Measurements from ENCODE around the gene CEPT1.

Gene CEPT1

GRCh38 chr1:111172463-111172862, 32.4 kb downstream of the CEPT1 start:
- H3K4me3 Mint-ChIP-seq, result no peak overlapping the region
- no peak for DNase-seq (ENCODE audit: low spot score in 2 of 2)
- ATAC-seq, result no peak
- H3K4me1 Mint-ChIP-seq, result peaks cover 10% of the 10 kb centered on the region
- H3K9me3 Mint-ChIP-seq, result no peaks in the 10 kb centered on the region
- peak overlapping the region; percentile 35 for H3K27ac Mint-ChIP-seq
- H3K36me3 Mint-ChIP-seq, result peaks cover 81% of the 10 kb centered on the region

DNA sequence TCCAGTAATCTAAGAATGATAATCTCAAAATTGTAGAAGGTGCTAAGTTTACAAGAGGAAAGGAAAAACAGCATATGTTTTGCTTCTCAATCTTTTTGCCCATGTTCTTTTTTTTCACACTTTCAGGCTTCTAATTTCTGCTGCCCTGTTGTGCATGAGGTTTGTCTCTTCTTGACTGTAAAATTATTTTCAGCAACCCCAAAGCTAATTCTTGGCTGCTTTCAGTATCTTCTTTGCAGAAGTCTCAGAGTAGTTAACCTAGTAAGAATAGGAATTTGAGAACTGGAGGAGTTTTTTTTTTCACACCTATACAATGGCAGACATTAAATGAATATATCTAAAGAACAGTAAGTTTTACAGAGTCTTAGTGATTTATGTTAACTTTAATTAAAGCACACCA, 34.0 kb downstream of the CEPT1 start:
- DNase-seq (ENCODE audit: low spot score in 2 of 2) (no peak), ATAC-seq (no peak)
- Mint-ChIP-seq H3K4me3 (no peak overlapping the region), H3K9me3 (no peaks in the 10 kb centered on the region), H3K27ac (peak overlapping the region; percentile 35), H3K4me1 (peaks cover 10% of the 10 kb centered on the region), H3K36me3 (peaks cover 77% of the 10 kb centered on the region)

- H3K9me3 Mint-ChIP-seq, result no peaks in the 10 kb centered on the region
- ATAC-seq, result no peak
- H3K4me3 Mint-ChIP-seq, result no peak overlapping the region
- H3K4me1 Mint-ChIP-seq, result peaks cover 10% of the 10 kb centered on the region
- peak overlapping the region; percentile 26 for H3K27ac Mint-ChIP-seq
- peaks cover 67% of the 10 kb centered on the region for H3K36me3 Mint-ChIP-seq
- DNase-seq (ENCODE audit: low spot score in 2 of 2), result no peak
Observed at GRCh38 chr1:111175349-111175748, 35.3 kb downstream of the CEPT1 start.

DNA sequence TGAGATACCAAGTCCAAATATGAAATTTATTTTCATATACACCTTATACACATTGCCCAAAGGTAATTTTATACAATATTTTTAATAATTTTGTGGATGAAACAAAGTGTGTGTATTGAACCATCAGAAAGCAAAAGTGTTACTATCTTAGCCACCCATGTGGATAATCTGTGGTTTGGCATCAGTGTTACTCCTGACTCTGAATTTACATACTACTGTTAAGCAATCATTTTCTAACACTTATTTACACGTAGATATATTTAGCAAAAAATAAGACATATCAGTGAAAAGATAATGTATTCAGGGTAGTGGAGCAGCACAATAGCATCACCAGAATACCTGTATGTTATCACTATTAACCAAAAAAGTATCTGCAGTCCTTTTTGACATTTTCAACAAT, 36.7 kb downstream of the CEPT1 start:
- H3K4me1 Mint-ChIP-seq, result peaks cover 10% of the 10 kb centered on the region
- ATAC-seq (no peak), DNase-seq (ENCODE audit: low spot score in 2 of 2) (no peak)
- no peaks in the 10 kb centered on the region for H3K9me3 Mint-ChIP-seq
- peaks cover 72% of the 10 kb centered on the region for H3K36me3 Mint-ChIP-seq
- H3K4me3 Mint-ChIP-seq, result no peak overlapping the region
- no peak overlapping the region for H3K27ac Mint-ChIP-seq

DNA sequence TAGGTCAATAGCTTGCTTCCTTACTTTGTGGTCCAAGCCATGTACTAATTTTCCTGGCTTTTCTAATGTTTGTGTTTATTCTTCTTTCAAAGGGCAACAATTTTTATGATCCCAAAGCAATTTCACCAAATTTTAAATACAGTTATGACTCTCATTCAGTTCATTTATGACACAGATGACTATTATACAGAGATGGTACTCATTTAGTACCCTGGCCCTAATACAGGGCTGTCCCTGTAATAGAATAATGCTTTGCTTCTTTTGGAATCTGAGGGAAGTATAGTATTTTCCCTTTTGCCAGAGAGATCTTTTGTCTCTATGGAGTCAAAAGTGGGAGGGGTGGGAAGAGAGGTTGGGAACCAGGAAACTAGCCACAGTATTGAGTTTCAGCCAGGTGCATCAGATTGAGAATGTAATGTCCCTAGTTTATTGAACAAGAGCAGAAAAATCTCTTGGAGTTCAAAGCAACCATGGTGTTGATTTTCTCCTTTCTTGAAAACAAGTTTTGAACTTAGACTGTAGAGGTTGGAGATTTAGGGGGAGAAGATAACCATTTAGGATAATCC, 40.0 kb downstream of the CEPT1 start:
- Mint-ChIP-seq H3K27ac (peak overlapping the region; percentile 71), H3K4me3 (no peak overlapping the region), H3K4me1 (peaks cover 21% of the 10 kb centered on the region), H3K36me3 (peaks cover 75% of the 10 kb centered on the region), H3K9me3 (no peaks in the 10 kb centered on the region)
- DNase-seq (ENCODE audit: low spot score in 2 of 2) (no peak), ATAC-seq (peak; percentile 69)

DNA sequence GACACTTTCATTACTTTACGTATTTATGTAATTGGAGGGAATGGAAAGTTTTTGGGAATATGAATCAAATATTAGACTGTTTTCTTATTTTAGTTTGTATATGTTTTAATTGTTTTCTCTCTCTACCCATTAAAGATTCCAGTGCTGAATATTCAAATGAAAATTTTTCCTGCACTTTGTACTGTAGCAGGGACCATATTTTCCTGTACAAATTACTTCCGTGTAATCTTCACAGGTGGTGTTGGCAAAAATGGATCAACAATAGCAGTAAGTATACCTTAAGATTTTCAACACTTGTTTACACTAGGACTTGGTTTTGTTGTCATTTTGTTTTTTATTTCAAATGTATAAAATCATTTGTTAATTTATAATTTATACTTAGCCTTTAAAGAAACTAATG, 42.0 kb downstream of the CEPT1 start:
- H3K27ac Mint-ChIP-seq, result peak overlapping the region; percentile 77
- H3K9me3 Mint-ChIP-seq, result no peaks in the 10 kb centered on the region
- peaks cover 83% of the 10 kb centered on the region for H3K36me3 Mint-ChIP-seq
- ATAC-seq (no peak), DNase-seq (ENCODE audit: low spot score in 2 of 2) (no peak)
- H3K4me1 Mint-ChIP-seq, result peaks cover 27% of the 10 kb centered on the region
- H3K4me3 Mint-ChIP-seq, result no peak overlapping the region

GRCh38 chr1:111183308-111184069, 43.5 kb downstream of the CEPT1 start:
- H3K36me3 Mint-ChIP-seq, result peaks cover 85% of the 10 kb centered on the region

GRCh38 chr1:111184663-111185062, 44.6 kb downstream of the CEPT1 start:
- H3K9me3 Mint-ChIP-seq, result no peaks in the 10 kb centered on the region
- ATAC-seq (no peak), DNase-seq (ENCODE audit: low spot score in 2 of 2) (no peak)
- H3K27ac Mint-ChIP-seq, result peak overlapping the region; percentile 97
- H3K4me3 Mint-ChIP-seq, result no peak overlapping the region
- H3K4me1 Mint-ChIP-seq, result peaks cover 50% of the 10 kb centered on the region
- H3K36me3 Mint-ChIP-seq, result peaks cover 95% of the 10 kb centered on the region

More at GRCh38 chr1:111183308-111184069, 43.5 kb downstream of the CEPT1 start:
- DNase-seq (ENCODE audit: low spot score in 2 of 2) (no peak), ATAC-seq (peak; percentile 48)
- Mint-ChIP-seq H3K9me3 (no peaks in the 10 kb centered on the region), H3K4me3 (no peak overlapping the region), H3K27ac (peak overlapping the region; percentile 26), H3K4me1 (peaks cover 39% of the 10 kb centered on the region)

- peak overlapping the region; percentile 97 for H3K27ac Mint-ChIP-seq
- no peak overlapping the region for H3K4me3 Mint-ChIP-seq
- ATAC-seq, result no peak
- DNase-seq (ENCODE audit: low spot score in 2 of 2), result no peak
- H3K36me3 Mint-ChIP-seq, result peaks cover 100% of the 10 kb centered on the region
- peaks cover 93% of the 10 kb centered on the region for H3K4me1 Mint-ChIP-seq
- no peaks in the 10 kb centered on the region for H3K9me3 Mint-ChIP-seq
Observed at GRCh38 chr1:111190931-111191451, 51.0 kb downstream of the CEPT1 start.

DNA sequence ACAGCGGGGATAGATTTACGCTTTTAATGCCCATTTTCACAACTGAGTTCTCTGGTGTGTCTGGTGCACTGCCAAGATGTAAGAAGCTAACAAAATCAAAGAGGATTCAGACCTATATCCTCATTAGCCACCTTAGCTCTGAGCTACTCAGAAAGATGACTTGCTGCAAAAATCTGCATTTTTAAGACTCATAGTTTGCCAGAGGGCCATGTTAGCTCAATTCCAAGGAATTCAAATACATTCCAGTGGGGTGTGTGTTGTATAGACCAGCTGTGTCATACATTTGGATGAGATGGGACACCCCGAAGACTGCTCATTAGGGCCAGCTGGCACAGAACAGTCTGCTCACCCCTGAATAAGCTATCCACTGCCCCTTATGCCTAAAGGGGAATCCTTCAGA, 51.5 kb downstream of the CEPT1 start:
- no peaks in the 10 kb centered on the region for H3K9me3 Mint-ChIP-seq
- peak overlapping the region; percentile 97 for H3K27ac Mint-ChIP-seq
- peaks cover 100% of the 10 kb centered on the region for H3K36me3 Mint-ChIP-seq
- no peak overlapping the region for H3K4me3 Mint-ChIP-seq
- DNase-seq (ENCODE audit: low spot score in 2 of 2) (no peak), ATAC-seq (no peak)
- H3K4me1 Mint-ChIP-seq, result peaks cover 97% of the 10 kb centered on the region

- H3K4me3 Mint-ChIP-seq, result peak overlapping the region; percentile 90
Observed at GRCh38 chr1:111192074-111192473, 52.1 kb downstream of the CEPT1 start.

GRCh38 chr1:111192658-111193519, 52.9 kb downstream of the CEPT1 start:
- Mint-ChIP-seq H3K4me3 (peak overlapping the region; percentile 90), H3K27ac (peak overlapping the region; percentile 97), H3K4me1 (peaks cover 98% of the 10 kb centered on the region), H3K36me3 (peaks cover 100% of the 10 kb centered on the region), H3K9me3 (no peaks in the 10 kb centered on the region)
- DNase-seq (ENCODE audit: low spot score in 2 of 2) (peak in 1 of 2 donors; percentile 68), ATAC-seq (peak; percentile 38)

More at GRCh38 chr1:111192074-111192473, 52.1 kb downstream of the CEPT1 start:
- no peak for ATAC-seq
- Mint-ChIP-seq H3K4me1 (peaks cover 97% of the 10 kb centered on the region), H3K36me3 (peaks cover 100% of the 10 kb centered on the region), H3K9me3 (no peaks in the 10 kb centered on the region), H3K27ac (peak overlapping the region; percentile 97)
- DNase-seq (ENCODE audit: low spot score in 2 of 2), result no peak

GRCh38 chr1:111193712-111194480, 53.9 kb downstream of the CEPT1 start:
- ATAC-seq (peak; percentile 25), DNase-seq (ENCODE audit: low spot score in 2 of 2) (no peak)
- H3K27ac Mint-ChIP-seq, result peak overlapping the region; percentile 97
- peaks cover 100% of the 10 kb centered on the region for H3K4me1 Mint-ChIP-seq
- peaks cover 100% of the 10 kb centered on the region for H3K36me3 Mint-ChIP-seq
- no peaks in the 10 kb centered on the region for H3K9me3 Mint-ChIP-seq
- peak overlapping the region; percentile 90 for H3K4me3 Mint-ChIP-seq

DNA sequence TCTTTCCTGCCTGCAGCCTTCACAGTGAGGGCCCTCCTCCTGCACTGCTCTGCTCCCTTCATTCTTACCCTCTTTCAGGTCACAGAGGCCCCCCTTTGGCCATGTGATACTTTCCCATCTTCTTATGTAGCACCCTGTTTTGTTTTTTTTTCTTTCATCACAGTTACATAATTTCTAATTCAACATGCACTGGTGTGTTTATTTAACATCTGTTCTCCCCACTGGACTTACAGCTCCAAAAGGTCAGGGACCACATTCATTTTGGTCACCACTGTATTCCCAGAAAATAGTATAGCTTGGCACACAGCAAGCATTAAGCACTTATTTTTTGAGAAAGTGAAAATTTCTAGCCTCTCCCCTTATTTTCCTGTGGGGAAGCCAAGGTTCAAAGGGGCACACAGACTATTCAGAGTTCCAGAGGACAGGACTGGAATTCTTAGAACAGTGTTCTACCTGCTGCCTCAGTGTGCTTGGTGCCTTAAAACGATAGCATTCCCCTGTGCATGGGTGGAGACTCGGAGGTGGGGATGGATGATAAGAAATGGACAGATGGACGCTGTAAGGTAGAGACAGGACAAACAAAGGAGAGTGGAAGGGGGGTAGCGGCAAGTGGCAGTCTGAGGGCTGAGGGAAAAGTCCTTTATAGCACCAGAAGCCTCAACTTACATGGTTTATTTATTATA, 55.1 kb downstream of the CEPT1 start:
- Mint-ChIP-seq H3K27ac (peak overlapping the region; percentile 97), H3K9me3 (no peaks in the 10 kb centered on the region), H3K4me3 (peak overlapping the region; percentile 90), H3K4me1 (peaks cover 94% of the 10 kb centered on the region), H3K36me3 (peaks cover 100% of the 10 kb centered on the region)
- ATAC-seq (no peak), DNase-seq (ENCODE audit: low spot score in 2 of 2) (no peak)

Measured in stimulated activated effector memory CD8-positive, alpha-beta T cell treated with anti-CD3 and anti-CD28 coated beads, Interleukin-12 subunit alpha, Interleukin-12 subunit beta, amount 100 ng/mL, for 72 hours (primary cell).